Measurements from ENCODE around the gene SEMA4G.

The SEMA4G gene

GRCh38 chr10:100962351-100963080, 6.8 kb upstream of the SEMA4G start:
- TF ChIP-seq TAF1 (IDR thresholded peaks at IDR 0.05; ENCODE audit: low read depth) (no peak), FOXM1 (IDR thresholded peaks at IDR 0.05; ENCODE audit: borderline replicate concordance, low read depth) (no peak), USF1 (IDR thresholded peaks at IDR 0.05) (no peak)

GRCh38 chr10:100963826-100964225, 5.5 kb upstream of the SEMA4G start:
- TF ChIP-seq CEBPB (IDR thresholded peaks at IDR 0.05) (no peak), EGR1 (IDR thresholded peaks at IDR 0.05) (no peak), USF1 (IDR thresholded peaks at IDR 0.05) (no peak), NFIC (IDR thresholded peaks at IDR 0.05) (no peak)

GRCh38 chr10:100965820-100966219, 3.5 kb upstream of the SEMA4G start:
- TF ChIP-seq USF1 (IDR thresholded peaks at IDR 0.05) (no peak), TAF1 (IDR thresholded peaks at IDR 0.05; ENCODE audit: low read depth) (no peak), RAD21 (IDR thresholded peaks at IDR 0.05; ENCODE audit: low read depth) (no peak), FOXM1 (IDR thresholded peaks at IDR 0.05; ENCODE audit: borderline replicate concordance, low read depth) (no peak), TEAD4 (IDR thresholded peaks at IDR 0.05) (no peak), TCF12 (IDR thresholded peaks at IDR 0.05; ENCODE audit: low read depth) (no peak), YY1 (IDR thresholded peaks at IDR 0.05; ENCODE audit: low read depth) (no peak), CEBPB (IDR thresholded peaks at IDR 0.05) (no peak), EP300 (IDR thresholded peaks at IDR 0.05; ENCODE audit: borderline replicate concordance) (no peak), EGR1 (IDR thresholded peaks at IDR 0.05) (no peak)

- TF ChIP-seq CREB1 (IDR thresholded peaks at IDR 0.05; ENCODE audit: low read depth) (no peak), FOXM1 (IDR thresholded peaks at IDR 0.05; ENCODE audit: borderline replicate concordance, low read depth) (no peak), MAX (IDR thresholded peaks at IDR 0.05) (no peak), EP300 (IDR thresholded peaks at IDR 0.05; ENCODE audit: borderline replicate concordance) (no peak), TAF1 (IDR thresholded peaks at IDR 0.05; ENCODE audit: low read depth) (no peak), USF1 (IDR thresholded peaks at IDR 0.05) (no peak), TCF12 (IDR thresholded peaks at IDR 0.05; ENCODE audit: low read depth) (no peak), ZBTB7A (IDR thresholded peaks at IDR 0.05; ENCODE audit: low read depth) (no peak), CEBPB (IDR thresholded peaks at IDR 0.05) (no peak), RAD21 (IDR thresholded peaks at IDR 0.05; ENCODE audit: low read depth) (no peak), REST (IDR thresholded peaks at IDR 0.05; ENCODE audit: low read depth) (no peak), YY1 (IDR thresholded peaks at IDR 0.05; ENCODE audit: low read depth) (no peak), EGR1 (IDR thresholded peaks at IDR 0.05) (no peak), NFIC (IDR thresholded peaks at IDR 0.05) (no peak), TEAD4 (IDR thresholded peaks at IDR 0.05) (no peak)
These were observed 2.4 kb upstream of the SEMA4G start for GRCh38 chr10:100966887-100967286.

GRCh38 chr10:100967332-100967731, 2.0 kb upstream of the SEMA4G start:
- no peak for TF ChIP-seq EP300 (IDR thresholded peaks at IDR 0.05; ENCODE audit: borderline replicate concordance)
- TF ChIP-seq RAD21 (IDR thresholded peaks at IDR 0.05; ENCODE audit: low read depth) = no peak
- no peak for TF ChIP-seq TAF1 (IDR thresholded peaks at IDR 0.05; ENCODE audit: low read depth)
- TF ChIP-seq YY1 (IDR thresholded peaks at IDR 0.05; ENCODE audit: low read depth) = no peak
- no peak for TF ChIP-seq TCF12 (IDR thresholded peaks at IDR 0.05; ENCODE audit: low read depth)
- TF ChIP-seq REST (IDR thresholded peaks at IDR 0.05; ENCODE audit: low read depth) = no peak
- no peak for TF ChIP-seq EGR1 (IDR thresholded peaks at IDR 0.05)
- no peak for TF ChIP-seq ZBTB7A (IDR thresholded peaks at IDR 0.05; ENCODE audit: low read depth)
- no peak for TF ChIP-seq MAX (IDR thresholded peaks at IDR 0.05)
- TF ChIP-seq CREB1 (IDR thresholded peaks at IDR 0.05; ENCODE audit: low read depth) = no peak
- no peak for TF ChIP-seq TEAD4 (IDR thresholded peaks at IDR 0.05)
- no peak for TF ChIP-seq FOXM1 (IDR thresholded peaks at IDR 0.05; ENCODE audit: borderline replicate concordance, low read depth)
- TF ChIP-seq NFIC (IDR thresholded peaks at IDR 0.05) = no peak
- no peak for TF ChIP-seq CEBPB (IDR thresholded peaks at IDR 0.05)
